HG03097 (cell line): ENCODE data around the gene HDDC3.

ENCODE experiments used
- ATAC-seq: cut with Tn5 transposase; IDR thresholded peaks from one replicate; pipeline ENCODE4 v1.9.1; 2021; ENCODE audit not compliant: unreplicated experiment, low FRiP score

The HDDC3 gene

DNA sequence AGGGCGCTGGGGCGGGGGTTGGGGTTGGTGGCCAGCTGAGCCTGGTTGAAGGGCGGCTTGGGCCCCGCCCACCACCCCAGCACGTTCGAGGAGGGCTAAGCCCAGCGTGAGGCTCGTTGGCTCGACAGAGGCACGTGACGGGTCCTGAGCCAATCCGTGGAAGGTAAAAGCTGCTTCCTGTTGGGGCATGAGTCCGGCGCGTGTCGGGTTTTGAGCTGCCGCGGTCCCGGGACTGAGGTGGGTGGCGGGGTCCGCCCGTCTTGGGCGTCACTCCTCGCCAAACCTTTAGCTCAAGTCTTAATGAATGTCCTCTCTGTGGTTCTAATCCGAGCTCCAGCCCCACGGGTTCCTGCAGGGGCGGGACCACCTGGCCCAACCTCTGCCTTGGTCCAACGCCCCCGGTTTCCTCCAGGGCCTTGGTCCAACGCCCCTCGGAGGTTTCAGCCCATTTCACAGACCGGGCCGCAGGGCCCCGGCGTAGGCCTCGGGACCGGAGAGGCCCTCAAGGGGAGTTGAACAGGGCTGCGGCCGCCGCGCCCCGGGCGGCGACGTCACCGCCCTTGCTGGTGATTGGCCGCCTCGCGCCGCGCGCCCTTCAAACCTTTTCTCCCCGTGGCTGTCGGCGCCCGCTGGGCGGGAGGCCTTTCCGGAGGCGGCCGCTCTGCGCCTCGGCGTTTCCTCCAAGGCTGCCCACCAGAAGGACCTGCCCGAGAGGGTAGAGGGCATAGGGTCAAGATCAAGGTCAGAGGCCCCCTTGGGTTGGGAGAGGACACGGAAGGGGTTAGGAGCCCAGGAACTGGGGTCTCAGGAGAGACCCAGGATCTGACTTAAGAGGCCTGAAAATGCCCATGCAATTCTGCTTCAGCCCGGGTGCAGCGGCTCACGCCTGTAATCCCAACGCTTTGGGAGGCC is 22.6 kb upstream of the HDDC3 start, which contains the start of gene RCCD1:
Gene RCCD1, plus strand, starts transcription at position 173 of the 912 bp plus-strand sequence. CDS start 1,851 bp downstream, outside the sequence.
- peak; percentile 80 for ATAC-seq

DNA sequence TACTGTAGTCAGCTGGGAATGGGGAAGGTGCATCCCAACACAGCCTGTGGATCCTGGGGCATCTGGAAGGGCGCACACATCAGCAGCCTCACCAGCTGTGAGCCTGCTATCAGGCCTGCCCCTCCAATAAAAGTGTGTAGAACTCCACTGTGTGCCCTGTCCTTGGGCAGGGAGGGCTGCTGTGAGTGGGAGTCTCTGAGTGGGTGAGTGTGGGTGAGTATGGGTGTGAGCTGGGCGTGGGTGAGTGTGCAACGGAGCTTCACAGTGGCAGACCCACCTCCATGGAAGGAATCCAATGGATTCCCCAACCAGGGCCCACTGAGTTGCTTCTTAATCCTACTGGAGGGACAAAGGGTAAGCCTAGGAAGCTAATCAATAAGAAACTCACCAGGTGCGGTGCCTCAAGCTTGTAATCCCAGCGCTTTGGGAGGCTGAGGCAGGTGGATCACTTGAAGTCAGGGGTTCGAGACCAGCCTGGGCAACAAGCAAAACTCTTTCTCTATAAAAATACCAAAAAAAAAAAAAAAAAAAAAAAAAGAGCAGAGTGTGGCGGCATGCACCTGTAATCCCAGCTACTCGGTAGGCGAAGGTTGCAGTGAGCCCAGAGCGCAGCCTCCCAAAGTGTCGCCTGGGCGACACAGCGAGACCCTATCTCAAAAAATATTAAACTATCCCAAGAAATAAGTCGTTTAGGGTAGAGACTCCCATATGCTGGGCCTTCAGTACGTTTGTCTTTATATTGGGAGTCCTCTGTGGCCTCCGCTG is 21.8 kb upstream of the HDDC3 start:
- no peak for ATAC-seq

DNA sequence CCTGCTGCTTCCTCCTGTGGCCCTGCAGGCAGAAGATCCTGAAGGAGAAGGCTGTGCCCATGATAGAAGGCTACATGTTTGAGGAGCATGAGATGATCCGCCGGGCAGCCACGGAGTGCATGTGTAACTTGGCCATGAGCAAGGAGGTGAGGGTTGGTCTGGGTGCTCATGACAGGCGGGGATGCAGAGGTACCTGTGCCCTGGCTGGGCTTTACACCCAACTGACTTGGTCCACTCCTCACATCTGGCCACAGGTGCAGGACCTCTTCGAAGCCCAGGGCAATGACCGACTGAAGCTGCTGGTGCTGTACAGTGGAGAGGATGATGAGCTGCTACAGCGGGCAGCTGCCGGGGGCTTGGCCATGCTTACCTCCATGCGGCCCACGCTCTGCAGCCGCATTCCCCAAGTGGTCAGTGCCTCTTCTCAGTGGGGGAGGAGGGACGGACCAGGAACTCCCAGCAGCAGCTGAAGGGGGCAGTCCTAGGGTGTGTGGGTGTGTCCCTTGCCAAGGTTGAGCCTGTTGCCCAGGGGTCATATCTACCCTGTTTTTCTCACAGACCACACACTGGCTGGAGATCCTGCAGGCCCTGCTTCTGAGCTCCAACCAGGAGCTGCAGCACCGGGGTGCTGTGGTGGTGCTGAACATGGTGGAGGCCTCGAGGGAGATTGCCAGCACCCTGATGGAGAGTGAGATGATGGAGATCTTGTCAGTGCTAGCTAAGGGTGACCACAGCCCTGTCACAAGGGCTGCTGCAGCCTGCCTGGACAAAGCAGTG is 20.7 kb upstream of the HDDC3 start:
- ATAC-seq: no peak

DNA sequence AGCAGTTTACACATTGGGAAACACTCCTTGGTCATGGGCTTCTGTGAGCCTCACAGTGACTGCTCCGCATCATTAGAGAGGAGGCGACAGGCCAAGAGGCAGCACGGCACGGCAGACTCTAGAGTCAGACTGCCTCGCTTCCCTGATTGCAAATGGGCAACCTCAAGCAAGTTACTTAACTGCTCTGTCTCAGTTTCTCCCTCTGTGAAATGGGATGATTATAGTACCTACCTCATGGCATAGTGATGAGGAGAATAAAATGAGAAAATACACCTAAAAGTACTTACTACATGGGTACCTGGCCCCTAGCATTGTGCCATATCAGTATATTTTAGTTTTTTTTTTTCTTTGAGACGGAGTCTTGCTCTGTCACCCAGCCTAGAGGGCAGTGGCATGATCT is 18.3 kb upstream of the HDDC3 start:
- ATAC-seq: no peak

DNA sequence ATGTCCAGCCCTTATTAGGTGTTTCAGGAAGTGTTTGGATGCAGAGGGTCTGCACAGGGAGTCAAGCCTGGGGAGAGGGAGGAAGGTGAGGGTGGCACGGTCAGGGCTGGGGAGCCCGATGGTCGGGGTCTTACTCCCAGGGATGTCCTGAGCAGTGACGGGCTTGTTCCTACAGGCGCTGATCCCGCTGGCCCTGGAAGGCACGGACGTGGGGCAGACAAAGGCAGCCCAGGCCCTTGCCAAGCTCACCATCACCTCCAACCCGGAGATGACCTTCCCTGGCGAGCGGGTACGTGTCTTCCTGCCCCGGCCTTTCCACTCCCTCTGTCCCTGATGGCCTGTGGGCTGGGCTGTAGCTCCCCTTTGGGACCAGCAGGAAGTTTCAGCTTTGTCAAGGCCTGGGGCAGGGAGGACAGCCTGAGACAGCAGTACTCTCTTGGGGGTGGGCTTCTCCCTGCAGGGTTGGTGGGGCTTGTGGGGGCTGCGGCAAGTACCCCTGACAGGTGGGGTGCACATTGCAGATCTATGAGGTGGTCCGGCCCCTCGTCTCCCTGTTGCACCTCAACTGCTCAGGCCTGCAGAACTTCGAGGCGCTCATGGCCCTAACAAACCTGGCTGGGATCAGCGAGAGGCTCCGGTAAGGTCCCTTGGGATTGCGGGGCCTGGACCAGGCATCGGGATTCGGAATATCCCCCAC is 17.8 kb upstream of the HDDC3 start:
- ATAC-seq: no peak

DNA sequence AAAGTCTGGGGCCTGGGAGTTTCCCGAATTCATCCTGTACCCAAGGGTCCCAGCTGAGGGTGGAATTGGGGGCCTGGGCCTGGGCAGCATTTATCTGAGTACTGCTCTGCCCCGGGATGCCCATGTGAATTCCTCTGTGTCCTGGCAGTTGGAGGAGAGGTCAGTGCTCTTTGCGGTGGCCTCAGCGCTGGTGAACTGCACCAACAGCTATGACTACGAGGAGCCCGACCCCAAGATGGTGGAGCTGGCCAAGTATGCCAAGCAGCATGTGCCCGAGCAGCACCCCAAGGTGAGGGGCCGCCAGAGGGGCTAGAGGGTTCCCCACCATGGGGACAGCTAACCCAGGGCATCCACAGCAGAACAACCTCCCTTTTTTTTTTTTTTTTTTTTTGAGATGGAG is 16.2 kb upstream of the HDDC3 start:
- ATAC-seq: no peak

DNA sequence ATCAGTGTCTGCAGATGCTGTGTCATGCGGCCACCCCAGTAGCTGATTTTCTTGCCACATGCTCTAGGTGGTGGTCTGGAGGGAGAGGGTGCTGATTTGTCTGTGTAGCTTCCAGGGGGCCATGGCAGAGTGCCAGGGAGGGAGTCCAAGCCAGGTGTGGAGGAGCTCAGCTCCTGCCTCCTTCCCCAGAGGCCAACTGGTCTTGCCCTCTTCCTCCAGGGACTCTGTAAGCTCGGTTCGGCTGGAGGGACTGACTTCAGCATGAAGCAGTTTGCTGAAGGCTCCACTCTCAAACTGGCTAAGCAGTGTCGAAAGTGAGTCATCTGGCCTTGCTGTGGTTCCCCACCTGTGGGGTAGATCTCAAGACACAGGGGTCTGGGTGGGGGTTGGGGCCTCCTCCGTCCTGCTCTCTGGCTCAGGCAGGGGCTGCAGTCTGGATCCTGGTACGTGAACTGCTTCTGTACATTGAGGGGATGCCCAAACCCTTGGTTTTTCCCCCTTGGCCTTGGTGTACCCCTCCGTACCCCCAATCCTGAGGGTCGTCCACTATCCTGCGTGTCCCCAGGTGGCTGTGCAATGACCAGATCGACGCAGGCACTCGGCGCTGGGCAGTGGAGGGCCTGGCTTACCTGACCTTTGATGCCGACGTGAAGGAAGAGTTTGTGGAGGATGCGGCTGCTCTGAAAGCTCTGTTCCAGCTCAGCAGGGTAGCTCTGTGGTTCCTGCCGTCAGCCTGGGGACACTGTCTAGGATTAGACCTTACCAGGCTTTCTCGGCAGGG is 15.4 kb upstream of the HDDC3 start:
- ATAC-seq: no peak

DNA sequence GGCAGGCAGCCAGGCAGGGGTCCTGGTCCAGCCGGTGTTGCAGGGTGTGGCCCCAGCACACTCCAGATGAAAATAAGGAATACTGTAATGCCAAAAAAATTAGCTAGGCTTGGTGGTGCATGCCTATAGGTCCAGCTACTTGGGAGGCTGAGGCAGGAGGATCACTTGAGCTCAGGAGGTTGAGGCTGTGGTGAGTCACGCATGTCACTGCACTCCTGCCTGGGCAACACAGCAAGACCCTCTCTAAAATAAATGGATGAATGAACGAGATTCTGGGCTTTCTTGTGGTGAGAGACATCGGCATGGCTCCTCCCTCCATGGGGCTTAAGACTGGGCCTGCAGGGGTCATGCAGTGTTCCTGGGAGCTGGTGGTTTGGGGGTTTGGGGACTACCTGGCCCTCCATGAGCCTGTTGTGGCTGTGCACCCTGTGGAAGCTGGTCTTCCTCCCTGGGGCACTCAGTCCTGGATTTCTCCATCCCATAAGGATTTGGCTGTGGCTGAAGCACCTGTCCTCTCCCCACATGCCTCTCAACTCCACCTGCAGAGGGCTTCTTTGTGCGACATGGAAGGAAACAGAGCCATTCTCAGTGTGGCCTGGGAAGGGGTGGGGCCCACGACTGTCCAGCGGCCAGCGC is 14.7 kb upstream of the HDDC3 start:
- no peak for ATAC-seq

DNA sequence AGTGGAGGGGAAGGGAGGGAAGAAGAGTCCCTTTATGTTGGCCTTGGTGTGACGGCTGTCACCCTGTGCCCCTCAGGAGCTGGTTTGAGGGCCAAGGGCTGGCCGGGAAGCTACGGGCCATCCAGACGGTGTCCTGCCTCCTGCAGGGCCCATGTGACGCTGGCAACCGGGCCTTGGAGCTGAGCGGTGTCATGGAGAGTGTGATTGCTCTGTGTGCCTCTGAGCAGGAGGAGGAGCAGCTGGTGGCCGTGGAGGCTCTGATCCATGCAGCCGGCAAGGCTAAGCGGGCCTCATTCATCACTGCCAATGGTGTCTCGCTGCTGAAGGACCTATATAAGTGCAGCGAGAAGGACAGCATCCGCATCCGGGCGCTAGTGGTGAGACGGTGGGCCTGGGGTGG is 14.2 kb upstream of the HDDC3 start:
- no peak for ATAC-seq

DNA sequence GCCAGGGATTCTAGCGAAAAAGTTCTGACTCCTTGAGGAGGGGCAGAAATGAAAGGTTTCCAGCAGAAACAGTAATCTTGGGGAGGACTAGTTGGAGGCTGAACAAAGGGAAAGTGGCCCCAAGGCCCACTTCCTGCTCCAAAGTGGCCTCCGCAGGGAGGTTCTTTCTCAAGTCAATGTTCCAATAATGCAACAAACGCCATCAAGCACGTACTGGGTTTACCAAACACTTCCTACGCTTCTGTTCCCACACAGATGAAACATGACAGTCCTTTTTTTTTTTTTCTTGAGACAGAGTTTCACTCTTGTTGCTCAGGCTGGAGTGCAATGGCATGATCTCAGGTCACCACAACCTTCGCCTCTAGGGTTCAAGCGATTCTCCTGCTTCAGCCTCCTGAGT is 12.7 kb upstream of the HDDC3 start:
- ATAC-seq: no peak

DNA sequence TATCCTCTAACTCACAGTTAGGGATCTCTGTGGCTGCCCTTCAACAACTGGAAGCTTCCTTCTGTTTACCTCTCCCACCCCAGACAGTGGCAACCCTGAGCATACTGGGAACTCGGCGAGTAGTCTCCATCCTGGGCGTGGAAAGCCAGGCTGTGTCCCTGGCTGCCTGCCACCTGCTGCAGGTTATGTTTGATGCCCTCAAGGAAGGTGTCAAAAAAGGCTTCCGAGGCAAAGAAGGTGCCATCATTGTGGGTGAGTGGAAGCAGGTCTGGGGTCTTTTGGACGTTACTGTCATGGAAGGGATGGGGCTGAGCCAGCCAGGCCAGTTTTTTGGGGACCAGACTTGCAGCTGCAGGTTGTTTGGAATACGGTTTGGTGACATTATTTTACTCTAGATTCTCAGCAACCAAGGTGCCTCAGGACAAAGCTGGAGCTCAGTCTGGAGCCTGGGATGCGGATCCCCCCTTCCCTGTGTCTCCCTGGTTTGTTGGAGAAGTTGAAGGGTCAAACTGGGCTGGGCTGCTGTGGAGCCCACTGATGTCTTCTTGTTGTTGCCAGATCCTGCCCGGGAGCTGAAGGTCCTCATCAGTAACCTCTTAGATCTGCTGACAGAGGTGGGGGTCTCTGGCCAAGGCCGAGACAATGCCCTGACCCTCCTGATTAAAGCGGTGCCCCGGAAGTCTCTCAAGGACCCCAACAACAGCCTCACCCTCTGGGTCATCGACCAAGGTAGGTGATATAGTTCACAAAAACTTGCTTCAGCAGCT is 10.2 kb upstream of the HDDC3 start:
- ATAC-seq: no peak

DNA sequence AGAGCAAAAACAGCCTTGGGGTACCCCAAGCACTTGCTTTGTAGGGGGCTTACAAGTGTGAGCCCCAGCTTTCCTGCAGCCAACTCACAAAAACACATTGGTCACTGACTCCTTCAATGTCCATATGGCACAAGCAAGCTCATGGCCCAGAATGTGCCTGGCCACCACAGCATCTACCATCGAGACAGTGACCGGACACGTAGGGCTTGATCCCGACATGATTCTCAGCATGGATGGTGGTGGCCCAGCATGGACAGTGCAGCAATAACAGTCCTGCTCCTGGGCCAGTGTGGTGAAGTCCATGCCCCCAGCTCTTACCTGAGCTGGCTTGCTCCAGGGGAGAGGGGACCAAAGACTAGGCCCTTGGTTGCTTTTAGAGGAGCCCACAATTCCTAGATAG is 8.7 kb upstream of the HDDC3 start:
- no peak for ATAC-seq

DNA sequence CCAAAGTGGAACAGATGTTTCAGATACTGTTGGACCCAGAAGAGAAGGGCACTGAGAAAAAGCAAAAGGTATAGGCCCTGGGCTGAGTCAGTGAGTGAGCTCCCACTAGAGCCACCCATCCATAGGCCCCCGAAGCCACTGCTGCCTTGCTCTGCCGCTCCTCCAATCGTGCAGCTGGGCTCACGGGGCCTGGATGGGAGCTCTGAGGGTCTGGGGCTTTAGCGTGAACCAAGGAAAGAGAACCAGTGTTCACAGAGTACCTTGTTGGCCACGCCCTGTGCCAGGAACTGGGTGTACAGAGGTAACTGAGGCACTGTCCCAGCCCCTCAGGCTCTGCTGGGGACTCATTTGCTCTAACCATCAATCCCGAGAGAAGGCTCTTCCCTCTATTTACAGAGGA is 7.4 kb upstream of the HDDC3 start:
- ATAC-seq: no peak

DNA sequence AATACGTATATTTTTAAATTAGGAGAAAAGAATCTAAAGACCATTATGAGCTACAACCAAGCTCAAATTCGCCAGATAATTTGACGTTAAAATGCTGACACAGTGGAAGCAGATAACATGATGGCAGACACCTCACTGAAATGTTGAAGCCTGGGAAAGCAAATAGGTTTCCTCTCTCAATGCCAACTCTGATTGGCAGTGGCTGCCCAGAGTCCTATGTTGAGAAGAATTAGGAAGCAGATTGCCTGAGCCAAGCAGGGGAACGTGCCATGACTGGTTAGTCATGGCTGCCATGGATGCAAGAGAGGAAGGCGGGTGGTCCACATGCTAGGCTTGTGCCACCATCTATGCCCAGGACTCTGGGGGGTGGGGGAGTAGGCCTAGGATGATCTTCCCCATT is 5.9 kb upstream of the HDDC3 start:
- ATAC-seq: no peak

DNA sequence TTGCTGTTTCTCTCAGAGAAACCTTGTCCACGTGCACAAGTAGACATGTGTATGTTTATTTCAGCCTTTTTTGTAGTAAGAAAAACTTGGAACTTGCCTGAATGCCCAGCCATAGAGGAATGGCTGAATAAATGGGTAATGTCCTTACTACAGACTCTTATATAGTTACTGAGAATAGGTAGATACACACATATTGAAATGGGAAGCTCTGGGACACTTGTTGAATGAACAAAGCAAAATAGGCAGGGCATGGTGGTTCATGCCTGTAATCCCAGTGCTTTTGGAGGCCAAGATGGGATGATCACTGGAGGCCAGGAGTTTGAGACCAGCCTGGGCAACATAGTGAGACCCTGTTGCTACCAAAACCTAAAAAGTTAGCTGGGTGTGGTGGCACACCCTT is 4.5 kb upstream of the HDDC3 start:
- no peak for ATAC-seq

DNA sequence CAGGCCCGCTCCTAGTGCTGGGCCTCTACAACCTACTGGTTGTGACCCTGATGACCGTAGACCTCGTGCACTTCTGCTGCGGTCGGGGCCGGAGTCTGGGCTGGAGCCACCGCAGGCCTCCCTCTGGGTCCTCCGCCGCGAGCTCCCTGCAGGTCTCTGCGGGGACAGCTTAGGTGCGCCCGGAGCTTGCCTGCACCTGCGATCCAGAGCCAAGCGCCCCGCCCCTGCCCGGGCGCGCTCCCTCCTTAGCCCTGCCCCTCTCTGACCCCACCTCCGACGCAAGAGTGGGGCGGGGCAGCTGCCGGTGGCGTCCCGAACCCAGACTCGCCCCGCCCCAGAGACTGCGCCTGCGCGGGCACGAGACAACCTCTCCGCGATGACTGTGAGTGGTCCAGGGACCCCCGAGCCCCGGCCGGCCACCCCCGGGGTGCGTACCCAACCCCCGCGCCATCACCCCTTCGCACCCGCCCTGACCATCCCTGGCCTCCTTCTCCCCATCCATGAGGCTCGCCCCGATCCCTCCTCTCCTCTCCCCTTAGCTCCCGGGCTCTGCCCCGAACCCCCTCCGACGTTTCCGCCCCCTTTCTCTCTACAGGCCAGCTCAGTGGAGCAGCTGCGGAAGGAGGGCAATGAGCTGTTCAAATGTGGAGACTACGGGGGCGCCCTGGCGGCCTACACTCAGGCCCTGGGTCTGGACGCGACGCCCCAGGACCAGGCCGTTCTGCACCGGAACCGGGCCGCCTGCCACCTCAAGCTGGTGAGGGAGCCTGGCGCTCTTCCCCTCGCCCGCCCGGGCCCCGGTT is 2.8 kb upstream of the HDDC3 start, which contains the start of gene UNC45A:
Gene UNC45A, plus strand, starts transcription at position 337 of the 803 bp plus-strand sequence. Its CDS starts 40 bp downstream, at position 377.
- ATAC-seq: peak; percentile 49

DNA sequence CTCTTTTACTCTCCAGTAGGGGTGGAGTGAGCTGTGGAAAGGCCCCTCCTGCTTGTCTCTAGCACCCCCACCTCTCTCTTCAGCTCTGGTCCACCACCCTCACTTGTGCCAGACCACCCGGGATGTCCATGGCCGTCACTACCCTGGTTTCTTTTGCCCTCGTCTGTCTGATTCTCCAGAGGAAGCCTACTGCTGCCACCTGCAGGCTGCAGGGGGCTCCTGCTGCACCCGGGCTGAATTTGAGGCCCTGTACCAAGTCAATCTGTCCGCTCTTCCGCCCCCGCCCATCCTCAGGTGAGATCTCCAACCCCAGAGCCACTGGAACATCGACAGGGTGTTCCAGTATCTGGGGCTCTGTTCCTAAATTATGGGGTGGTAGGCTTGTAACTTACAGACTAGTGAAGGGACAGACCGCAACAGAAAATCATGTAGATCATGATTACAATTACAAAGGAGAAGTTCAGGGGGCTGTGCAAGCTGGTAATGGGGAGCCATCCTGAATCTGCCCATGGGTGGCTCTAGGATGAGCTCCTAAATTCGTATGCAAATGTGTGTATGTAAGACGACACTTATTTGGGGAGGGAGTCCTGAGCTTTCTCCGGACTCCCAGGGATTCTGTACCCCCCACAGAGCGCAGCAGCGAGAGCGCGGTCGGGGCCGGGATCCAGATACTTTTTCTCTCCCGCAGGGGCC is 2.1 kb upstream of the HDDC3 start:
- ATAC-seq: peak; percentile 29
